Mesenteric fat pad (tissue), 1 donor: ENCODE results near the gene DES. TPM values are rescaled to one million over a fixed set of nuclear protein-coding genes. Genes with fewer than 3 reads are reported as not detected.

Experiments
- DNase-seq: peaks from one replicate; pipeline ENCODE4 v3.0.0-alpha.2; 2020; ENCODE audit warnings: low spot score
- total RNA-seq: library from RNA; stranded (reverse); fragmentation: NEBNext Ultra II Directional; extraction: Animal tissue kit (Norgen Biotek cat#: 25700); gene quantifications from one replicate; pipeline ENCODE4 v1.2.1, GENCODE V29; 2021
- donor health status: DM: yes; HTN: yes; CAD: no.

The DES gene
- total RNA-seq, 1 donor from 2014 or later, result 62.5 TPM

GRCh38 chr2:219419331-219420197, 1.4 kb downstream of the DES start:
- no peak for DNase-seq

DNA sequence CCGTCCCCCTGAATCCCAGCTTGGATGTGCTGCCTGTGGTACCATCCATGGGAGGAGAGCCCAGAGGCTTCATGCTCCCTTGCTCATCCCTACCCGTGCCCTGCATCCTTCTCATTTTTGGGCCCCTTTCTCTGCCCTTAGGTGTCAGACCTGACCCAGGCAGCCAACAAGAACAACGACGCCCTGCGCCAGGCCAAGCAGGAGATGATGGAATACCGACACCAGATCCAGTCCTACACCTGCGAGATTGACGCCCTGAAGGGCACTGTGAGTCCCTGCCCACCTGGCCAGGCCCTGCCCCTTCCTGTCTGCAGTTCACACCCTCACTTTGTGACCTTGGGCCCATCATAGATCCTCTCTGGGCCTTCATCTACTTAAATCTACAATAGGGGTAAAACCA, 2.5 kb downstream of the DES start:
- DNase-seq, result no peak

DNA sequence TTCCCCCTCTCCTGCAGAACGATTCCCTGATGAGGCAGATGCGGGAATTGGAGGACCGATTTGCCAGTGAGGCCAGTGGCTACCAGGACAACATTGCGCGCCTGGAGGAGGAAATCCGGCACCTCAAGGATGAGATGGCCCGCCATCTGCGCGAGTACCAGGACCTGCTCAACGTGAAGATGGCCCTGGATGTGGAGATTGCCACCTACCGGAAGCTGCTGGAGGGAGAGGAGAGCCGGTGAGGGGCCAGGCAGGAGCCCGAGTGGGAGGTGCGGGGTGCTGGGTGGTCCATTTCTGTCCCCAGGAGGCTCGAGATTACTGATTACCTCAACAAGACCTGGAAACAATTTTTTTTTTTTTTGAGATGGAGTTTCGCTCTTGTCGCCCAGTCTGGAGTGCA, 3.1 kb downstream of the DES start:
- no peak for DNase-seq

- DNase-seq, result no peak
Observed at GRCh38 chr2:219422952-219423534, 4.9 kb downstream of the DES start.

GRCh38 chr2:219423652-219424377, 5.6 kb downstream of the DES start:
- DNase-seq, result no peak

- DNase-seq, result no peak
Observed at GRCh38 chr2:219425238-219426067, 7.3 kb downstream of the DES start.

- DNase-seq, result no peak
Observed at GRCh38 chr2:219426068-219426443, 7.9 kb downstream of the DES start.

DNA sequence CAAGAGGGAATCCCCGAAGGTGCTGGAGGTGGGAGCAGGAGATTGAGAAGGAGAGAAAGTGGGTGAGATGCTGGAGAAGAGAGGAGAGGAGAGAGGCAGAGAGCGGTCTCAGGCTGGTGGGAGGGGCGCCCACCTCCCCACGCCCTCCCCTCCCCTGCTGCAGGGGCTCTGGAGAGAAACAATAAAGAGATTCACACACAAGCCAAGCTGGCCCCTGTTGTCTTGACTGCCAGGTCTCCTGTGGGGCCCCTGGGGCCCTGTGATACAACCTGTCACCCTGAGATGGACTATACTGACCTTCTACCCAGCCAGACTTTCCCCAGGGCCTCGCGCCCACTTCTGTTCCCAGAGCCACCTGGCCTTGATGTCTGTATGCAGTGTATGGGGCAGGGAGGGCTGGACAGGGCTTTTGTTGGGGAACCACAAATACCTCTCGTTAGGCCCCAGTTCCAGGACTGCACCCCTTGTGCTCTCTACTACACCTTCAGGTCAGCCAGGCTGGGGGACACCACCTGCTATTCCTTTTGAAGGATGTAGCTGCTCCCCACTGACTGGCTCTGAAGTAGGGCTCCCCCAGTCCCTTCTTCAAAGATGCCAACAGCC, 8.5 kb downstream of the DES start:
- DNase-seq, result no peak

- no peak for DNase-seq
Observed at GRCh38 chr2:219428469-219428868, 10.3 kb downstream of the DES start.

DNA sequence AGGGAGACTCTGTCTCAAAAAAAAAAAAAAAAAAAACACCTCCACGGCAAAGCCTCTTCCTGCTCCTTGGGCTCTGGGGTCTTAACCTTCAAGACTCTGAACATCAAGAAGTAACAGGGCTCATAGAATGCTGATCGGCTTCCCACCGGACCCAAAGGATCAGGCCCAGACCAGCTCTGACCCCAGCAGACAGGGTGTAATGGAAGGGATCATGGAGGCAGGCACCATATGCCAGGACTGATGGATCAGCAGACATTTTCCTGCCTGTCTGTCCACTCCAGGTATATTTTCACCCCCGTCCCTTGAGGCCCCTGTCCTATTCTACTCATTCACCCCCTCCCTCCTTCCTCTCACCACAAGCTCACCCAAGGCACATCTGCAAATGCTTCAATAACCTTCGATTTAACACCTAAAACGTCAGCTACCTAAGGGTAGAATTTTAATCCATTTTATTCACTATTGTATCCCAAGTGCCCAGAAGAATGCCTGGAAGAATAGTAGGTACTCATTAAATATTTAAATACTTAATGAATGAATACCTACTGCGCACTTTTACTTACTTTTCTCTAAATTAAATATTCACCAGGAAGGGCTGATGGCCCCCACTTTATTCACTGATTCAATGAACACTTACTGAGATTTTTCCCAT, 11.9 kb downstream of the DES start:
- no peak for DNase-seq

DNA sequence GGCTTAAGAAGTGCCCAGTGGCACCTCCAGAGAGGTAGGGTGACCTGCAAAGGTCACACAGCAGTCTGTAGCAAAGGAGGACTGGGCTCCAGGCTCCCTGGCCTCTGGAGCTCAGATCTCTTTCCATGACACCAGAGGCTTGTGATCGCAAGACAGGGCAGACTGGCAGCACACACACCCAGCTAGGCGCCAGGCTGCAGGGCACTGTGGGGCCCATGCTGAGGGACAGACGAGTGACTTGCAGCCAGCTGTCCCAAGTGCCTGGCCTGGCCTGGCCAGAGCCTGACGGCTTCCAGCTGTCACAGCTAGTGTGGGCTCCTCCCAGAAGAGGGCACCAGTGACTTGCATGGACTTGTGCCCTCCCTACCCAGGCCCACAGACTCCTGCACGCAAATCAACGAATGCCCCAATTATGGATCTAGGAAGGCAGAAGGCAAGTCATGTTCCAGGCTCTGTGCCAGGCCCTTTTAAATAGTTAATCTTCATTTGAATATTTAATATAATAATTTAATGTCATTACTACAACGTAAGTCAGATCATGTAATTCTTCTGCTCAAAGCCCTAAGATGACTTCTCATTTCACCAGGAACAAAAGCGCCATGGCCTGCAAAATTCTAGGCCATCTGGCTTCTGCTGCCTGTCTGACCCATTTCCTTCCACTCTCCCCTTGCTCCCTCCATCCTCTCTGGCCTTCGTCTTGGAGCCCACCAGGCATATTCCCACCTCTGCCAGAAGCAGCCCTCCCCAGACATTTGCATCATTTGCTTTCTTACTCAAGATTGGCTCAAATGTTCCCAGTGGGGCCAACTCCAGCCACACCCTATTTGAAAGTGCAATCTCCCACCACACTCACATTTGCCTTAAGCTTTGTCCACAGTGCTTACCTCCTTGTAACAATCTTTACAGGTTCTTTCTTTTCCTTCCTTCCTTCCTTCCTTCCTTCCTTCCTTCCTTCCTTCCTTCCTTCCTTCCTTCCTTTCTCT, 12.7 kb downstream of the DES start:
- no peak for DNase-seq

GRCh38 chr2:219433666-219434467, 15.7 kb downstream of the DES start:
- no peak for DNase-seq

DNA sequence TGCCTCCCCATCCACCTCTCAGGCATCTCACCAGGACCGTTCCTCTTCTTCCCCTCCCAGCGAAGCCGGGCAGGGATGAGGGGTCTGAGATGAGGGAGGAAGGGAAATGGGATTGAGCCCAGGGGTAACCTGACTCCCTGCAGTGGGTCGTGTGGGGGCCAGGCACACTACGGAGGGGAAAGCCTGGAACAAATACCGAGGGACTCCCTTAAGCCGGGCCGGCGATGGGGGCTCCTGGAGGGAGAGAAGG, 16.2 kb downstream of the DES start:
- no peak for DNase-seq

GRCh38 chr2:219434718-219435525, 16.7 kb downstream of the DES start, which contains the start of gene SPEG:
Gene SPEG (plus strand): TSS chr2:219434843. CDS start chr2:219434978, 135 bp downstream.
- DNase-seq, result no peak

- no peak for DNase-seq
Observed at GRCh38 chr2:219435701-219436100, 17.5 kb downstream of the DES start.

GRCh38 chr2:219436491-219436890, 18.3 kb downstream of the DES start:
- DNase-seq, result no peak

GRCh38 chr2:219437141-219437540, 19.0 kb downstream of the DES start:
- DNase-seq, result no peak
